HFFc6 (cell line): ENCODE data around the gene TPSB2. TPM values are rescaled to one million over a fixed set of nuclear protein-coding genes. Genes with fewer than 3 reads are reported as not detected.

ENCODE experiments used
- DNase-seq: peaks from one replicate; pipeline ENCODE4 v3.0.0-alpha.2; 2018
- H3K27ac Mint-ChIP-seq: 2 replicates; pipeline ENCODE4 v1.8.0; 2020; ENCODE audit warnings: mild to moderate bottlenecking, mixed read lengths
- H3K27me3 Mint-ChIP-seq: 2 replicates; pipeline ENCODE4 v1.8.0; 2021; ENCODE audit warnings: mild to moderate bottlenecking, moderate library complexity, mixed read lengths; ENCODE audit not compliant: insufficient read depth
- H3K36me3 Mint-ChIP-seq: 2 replicates; pipeline ENCODE4 v1.8.0; 2021; ENCODE audit warnings: low read depth, mixed read lengths
- H3K4me1 Mint-ChIP-seq: 2 replicates; pipeline ENCODE4 v1.8.0; 2020; ENCODE audit warnings: low read depth, mixed read lengths
- H3K4me3 Mint-ChIP-seq: 2 replicates; pipeline ENCODE4 v1.8.0; 2020; ENCODE audit warnings: mild to moderate bottlenecking, moderate library complexity, mixed read lengths
- H3K9me3 Mint-ChIP-seq: 2 replicates; pipeline ENCODE4 v1.8.0; 2020; ENCODE audit warnings: mild to moderate bottlenecking, mixed read lengths
- CTCF ChIP-seq: fragments of 200-600 bp; sonication (generic); IDR thresholded peaks from 2 replicates; pipeline ENCODE4 v1.5.0; 2021; ENCODE audit warnings: antibody characterized with exemption, mild to moderate bottlenecking
- total RNA-seq, 6 experiments: library from RNA; stranded (reverse); fragmentation: NEBNext Ultra II Directional; extraction: Animal tissue kit (Norgen Biotek cat#: 25700); gene quantifications; 2 replicates in 1 of 6; 3 replicates in 5 of 6; pipeline ENCODE4 v1.2.3, GENCODE V29; 2021

TPSB2 gene
- total RNA-seq, 6 experiments from 2014 or later: not detected

- DNase-seq: no peak
- H3K36me3 Mint-ChIP-seq: no peaks in the 10 kb centered on the region
- no peak overlapping the region for H3K4me3 Mint-ChIP-seq
- peaks cover 5% of the 10 kb centered on the region; the same call in 1 of the 2 replicates for H3K9me3 Mint-ChIP-seq
- TF ChIP-seq CTCF: no peak
- peaks cover 5% of the 10 kb centered on the region for H3K27me3 Mint-ChIP-seq
- no peaks in the 10 kb centered on the region for H3K4me1 Mint-ChIP-seq
- no peak overlapping the region for H3K27ac Mint-ChIP-seq
Observed at GRCh38 chr16:1208239-1208830, 21.6 kb downstream of the TPSB2 start.

- H3K4me3 Mint-ChIP-seq: no peak overlapping the region
- no peak overlapping the region for H3K27ac Mint-ChIP-seq
- peaks cover 5% of the 10 kb centered on the region; the same call in 1 of the 2 replicates for H3K9me3 Mint-ChIP-seq
- no peaks in the 10 kb centered on the region for H3K4me1 Mint-ChIP-seq
- no peak for DNase-seq
- H3K27me3 Mint-ChIP-seq: peaks cover 6% of the 10 kb centered on the region
- H3K36me3 Mint-ChIP-seq: no peaks in the 10 kb centered on the region
- no peak for TF ChIP-seq CTCF
Observed at GRCh38 chr16:1206786-1207185, 23.2 kb downstream of the TPSB2 start.

- no peaks in the 10 kb centered on the region for H3K36me3 Mint-ChIP-seq
- no peak overlapping the region for H3K4me3 Mint-ChIP-seq
- TF ChIP-seq CTCF: no peak
- H3K27me3 Mint-ChIP-seq: peaks cover 6% of the 10 kb centered on the region
- no peaks in the 10 kb centered on the region for H3K4me1 Mint-ChIP-seq
- no peak for DNase-seq
- no peak overlapping the region for H3K27ac Mint-ChIP-seq
- H3K9me3 Mint-ChIP-seq: peaks cover 8% of the 10 kb centered on the region; the same call in 1 of the 2 replicates
Observed at GRCh38 chr16:1206326-1206725, 23.7 kb downstream of the TPSB2 start.

- H3K4me1 Mint-ChIP-seq: no peaks in the 10 kb centered on the region
- no peak overlapping the region for H3K27ac Mint-ChIP-seq
- peaks cover 6% of the 10 kb centered on the region for H3K27me3 Mint-ChIP-seq
- no peak overlapping the region for H3K4me3 Mint-ChIP-seq
- DNase-seq: no peak
- TF ChIP-seq CTCF: no peak
- 0 out of 2 replicates have a peak, but pooled peaks cover under 1% of the 10 kb centered on the region for H3K36me3 Mint-ChIP-seq
- peaks cover 12% of the 10 kb centered on the region for H3K9me3 Mint-ChIP-seq
Observed at GRCh38 chr16:1204933-1205332, 25.1 kb downstream of the TPSB2 start.

GRCh38 chr16:1202274-1202673 is 27.7 kb downstream of the TPSB2 start:
- no peak for TF ChIP-seq CTCF
- Mint-ChIP-seq H3K27me3 (peaks cover 6% of the 10 kb centered on the region), H3K36me3 (0 out of 2 replicates have a peak, but pooled peaks cover 4% of the 10 kb centered on the region), H3K4me3 (no peak overlapping the region), H3K9me3 (peaks cover 14% of the 10 kb centered on the region), H3K27ac (no peak overlapping the region), H3K4me1 (no peaks in the 10 kb centered on the region)
- no peak for DNase-seq
